HG03025 (cell line): ENCODE data around the gene TUBG2.

Experiments
- ATAC-seq: cut with Tn5 transposase; IDR thresholded peaks from one replicate; pipeline ENCODE4 v1.9.1; 2021; ENCODE audit warnings: mild to moderate bottlenecking, moderate library complexity; ENCODE audit not compliant: unreplicated experiment, low FRiP score

TUBG2 gene

GRCh38 chr17:42675965-42676423 is 16.9 kb downstream of the TUBG2 start:
- no peak for ATAC-seq

DNA sequence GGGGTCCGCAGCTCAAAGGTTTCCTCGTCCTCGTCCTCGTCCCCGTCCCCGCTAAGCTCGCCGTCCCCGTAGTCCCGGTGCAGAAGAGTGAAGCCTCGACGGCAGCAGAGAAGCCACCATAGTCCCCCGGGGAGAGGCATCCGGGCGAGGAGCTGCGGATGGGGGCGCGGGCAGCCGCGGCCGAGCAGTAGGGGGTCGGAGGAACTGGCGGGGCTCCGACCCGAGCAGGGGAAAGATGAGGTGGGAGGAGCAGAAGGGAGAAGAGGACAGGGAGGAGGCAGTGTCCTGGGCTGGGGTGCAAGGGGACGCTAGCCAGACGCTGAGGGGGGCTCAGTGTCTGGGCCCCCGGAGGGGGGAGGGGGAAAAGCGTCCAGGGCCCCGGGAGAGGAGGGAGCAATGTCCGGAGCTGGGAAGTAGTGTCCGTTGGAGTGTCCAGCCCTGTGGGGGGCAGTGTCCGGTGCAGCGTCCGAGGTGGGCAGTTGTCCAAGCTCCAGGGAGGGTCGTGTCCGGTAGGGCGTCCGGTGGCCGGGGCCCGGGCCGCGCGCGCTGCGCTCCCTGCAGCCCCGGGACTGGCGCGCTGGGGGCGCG is 17.4 kb downstream of the TUBG2 start, which contains the start of gene PLEKHH3:
TSS of gene PLEKHH3 (minus strand) at position 571 of the 588 bp plus-strand sequence. CDS start at position 140, 431 bp downstream.
- no peak for ATAC-seq

DNA sequence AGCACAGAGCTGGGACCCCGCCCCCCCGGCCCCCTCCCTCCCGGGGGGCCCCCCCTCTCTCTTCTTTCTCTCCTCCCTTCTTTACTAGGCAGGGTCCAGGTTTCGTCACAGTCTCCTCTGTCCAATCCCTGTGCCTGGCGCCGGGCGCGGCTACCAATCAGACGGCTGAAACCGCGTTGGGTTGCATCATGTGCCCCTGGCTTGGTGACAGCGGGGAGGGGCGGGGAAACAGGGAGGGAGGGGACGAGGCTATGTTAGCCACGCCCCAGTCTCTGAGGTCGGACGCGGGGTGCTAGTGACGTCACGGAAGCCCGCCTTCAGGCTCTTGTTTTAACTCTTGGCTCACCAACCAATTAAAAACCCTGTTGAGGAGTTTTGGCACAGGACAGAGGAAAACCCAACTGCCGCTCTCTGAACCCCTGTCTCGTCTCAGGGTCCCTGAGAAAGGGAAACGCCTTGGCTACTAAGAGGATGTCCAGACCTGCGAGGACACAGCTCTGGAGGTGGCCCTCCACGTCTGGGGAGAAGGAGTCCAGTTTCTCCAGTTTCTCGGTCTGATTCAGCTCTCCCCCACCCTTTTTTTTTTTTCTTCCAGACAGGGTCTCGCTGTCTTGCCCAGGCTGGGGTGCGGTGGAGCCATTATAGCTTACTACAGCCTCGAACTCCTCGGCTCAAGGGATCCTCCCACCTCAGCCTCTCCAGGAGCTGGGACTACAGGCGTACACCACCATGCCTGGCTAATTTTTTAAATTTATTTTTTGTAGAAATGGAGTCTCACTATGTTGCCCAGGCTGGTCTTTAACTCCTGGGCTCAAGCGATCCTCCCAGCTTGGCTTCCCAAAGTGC is 18.2 kb downstream of the TUBG2 start:
- ATAC-seq: peak; percentile 57

- no peak for ATAC-seq
These were observed 19.1 kb downstream of the TUBG2 start for GRCh38 chr17:42677921-42678781.

DNA sequence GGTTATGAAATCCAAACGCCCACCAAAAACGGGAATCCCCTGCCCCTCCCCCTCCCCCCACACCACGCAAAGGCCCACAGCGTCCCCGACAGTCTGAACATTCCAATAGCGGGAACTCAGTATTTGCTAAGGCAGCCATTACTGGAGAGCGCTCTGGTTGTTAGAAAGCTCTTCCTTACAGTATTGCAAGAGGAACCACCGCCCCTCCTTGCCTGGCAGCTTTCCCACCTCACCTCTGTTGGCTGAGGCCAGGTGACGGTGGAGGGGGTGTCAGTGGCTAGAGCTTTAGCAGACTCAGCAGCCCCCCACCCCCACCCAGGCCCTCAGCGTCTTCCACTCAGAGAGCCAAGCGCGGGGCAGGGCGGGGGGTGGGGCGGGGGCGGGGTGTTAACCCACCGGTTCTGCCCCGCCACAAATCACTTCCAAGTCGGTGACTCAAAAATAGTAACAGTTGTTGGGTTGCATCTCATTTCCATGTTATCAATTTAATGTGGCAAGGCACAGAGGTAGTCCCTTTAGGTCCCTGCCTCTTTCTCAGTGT is 19.9 kb downstream of the TUBG2 start:
- ATAC-seq: no peak

- ATAC-seq: no peak
These were observed 20.6 kb downstream of the TUBG2 start for GRCh38 chr17:42679492-42680330.

- no peak for ATAC-seq
These were observed 21.3 kb downstream of the TUBG2 start for GRCh38 chr17:42680331-42680808.

DNA sequence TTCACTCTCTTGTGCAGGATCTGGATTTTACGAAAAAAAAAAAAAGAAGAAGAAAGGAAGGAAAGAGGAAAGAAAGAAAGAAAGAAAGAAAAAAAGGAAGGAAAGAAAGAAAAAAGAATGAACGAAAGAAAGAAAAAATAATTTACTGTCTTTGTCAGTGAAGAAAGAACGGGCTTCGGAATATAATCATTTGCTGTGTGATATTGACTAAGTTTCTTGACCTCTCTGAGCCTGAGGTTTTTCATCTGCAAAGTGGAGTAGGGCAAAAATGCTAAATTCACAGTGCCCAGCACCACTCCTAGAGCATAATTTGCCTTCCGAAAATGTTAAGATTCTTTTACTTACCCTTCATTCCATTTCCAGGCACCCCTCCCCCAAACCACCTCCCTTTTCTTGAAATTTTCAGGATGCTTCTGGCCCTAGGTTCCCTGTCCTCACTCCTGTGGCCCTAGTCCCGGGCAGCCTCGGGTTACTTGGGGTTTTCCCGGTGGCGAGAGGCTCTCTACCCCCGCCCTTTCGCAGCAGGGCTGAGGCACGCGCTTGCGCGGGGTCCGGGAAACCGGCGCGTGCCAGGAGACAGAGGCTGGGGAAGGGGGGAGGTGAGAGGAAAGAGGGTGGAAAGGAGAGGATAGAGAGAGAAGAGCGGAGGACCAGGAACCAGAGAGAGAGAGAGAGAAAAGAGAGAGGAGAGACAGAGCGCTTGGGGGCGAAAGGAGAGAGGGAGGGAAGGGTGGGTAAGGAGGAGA is 23.1 kb downstream of the TUBG2 start, which contains the start of gene CNTNAP1:
TSS of gene CNTNAP1 (plus strand) at position 556 of the 746 bp plus-strand sequence. CDS start 299 bp downstream, outside the sequence.
- ATAC-seq: no peak

GRCh38 chr17:42682722-42683403 is 23.8 kb downstream of the TUBG2 start:
- no peak for ATAC-seq

- no peak for ATAC-seq
These were observed 24.4 kb downstream of the TUBG2 start for GRCh38 chr17:42683407-42684034.

DNA sequence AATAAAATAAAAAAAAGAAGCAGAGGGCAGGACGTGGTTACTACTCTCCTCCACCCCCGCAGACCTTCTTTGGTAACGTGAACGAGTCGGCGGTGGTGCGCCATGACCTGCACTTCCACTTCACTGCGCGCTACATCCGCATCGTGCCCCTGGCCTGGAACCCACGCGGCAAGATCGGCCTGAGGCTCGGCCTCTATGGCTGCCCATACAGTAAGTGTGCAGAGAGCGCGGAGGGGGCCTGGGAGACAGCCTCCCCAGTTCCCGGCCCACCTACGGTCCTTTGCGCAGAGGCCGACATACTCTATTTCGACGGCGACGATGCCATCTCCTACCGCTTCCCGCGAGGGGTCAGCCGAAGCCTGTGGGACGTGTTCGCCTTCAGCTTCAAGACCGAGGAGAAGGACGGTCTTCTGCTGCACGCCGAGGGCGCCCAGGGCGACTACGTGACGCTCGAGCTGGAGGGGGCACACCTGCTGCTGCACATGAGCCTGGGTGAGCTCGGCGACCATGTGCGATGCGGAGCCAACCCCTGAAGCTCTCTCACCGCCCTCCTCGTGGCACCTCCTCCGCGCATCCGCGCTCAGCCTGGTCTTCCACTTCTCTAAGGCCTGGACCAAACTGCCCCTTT is 26.0 kb downstream of the TUBG2 start:
- ATAC-seq: no peak

GRCh38 chr17:42685831-42686230 is 26.7 kb downstream of the TUBG2 start:
- ATAC-seq: no peak

DNA sequence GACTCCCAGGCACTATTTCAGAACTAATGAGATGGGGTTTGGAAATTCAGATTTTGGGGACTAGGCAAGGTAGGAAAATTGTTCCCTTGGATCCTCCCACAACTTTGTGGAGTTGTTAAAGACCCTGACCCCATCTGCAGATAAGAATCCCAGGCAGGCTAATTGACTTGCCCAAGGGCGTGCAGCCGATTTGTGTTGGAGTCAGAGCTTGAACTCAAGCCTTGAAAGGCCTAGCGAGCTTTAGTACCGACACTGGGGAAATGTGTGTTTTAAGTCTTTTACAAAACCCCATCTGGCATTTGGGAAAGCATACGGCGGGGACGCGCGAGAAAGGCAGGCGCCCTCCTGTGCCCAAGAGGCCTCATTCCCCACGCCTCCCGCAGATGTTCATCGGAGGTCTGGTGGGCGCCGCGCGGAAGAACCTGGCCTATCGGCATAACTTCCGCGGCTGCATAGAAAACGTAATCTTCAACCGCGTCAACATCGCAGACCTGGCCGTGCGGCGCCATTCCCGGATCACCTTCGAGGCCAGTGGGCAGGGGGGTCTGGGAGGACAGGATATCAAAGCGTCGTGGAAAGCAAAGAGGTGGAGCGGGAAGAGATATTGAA is 27.5 kb downstream of the TUBG2 start:
- no peak for ATAC-seq

DNA sequence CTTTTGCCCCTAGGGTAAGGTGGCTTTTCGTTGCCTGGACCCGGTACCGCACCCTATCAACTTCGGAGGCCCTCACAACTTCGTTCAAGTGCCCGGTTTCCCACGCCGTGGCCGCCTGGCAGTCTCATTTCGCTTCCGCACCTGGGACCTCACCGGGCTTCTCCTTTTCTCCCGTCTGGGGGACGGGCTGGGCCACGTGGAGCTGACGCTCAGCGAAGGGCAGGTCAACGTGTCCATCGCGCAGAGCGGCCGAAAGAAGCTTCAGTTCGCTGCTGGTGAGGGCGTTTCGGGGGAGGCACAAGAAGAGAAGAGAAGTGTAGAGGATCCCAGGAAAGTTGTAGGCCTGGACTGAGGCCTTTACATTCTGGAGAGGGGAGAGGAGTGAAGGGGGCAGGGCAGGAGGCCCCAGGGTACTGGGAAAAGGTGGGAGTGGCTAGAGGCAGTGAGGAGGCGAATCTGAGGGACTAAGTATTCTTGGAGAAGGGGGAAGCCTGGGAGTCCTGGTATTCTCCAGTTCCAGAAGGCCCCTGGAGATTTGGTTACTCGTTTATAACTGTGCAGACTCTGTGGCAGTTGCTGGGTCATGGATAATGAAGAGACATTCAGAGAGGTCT is 28.7 kb downstream of the TUBG2 start:
- ATAC-seq: no peak

DNA sequence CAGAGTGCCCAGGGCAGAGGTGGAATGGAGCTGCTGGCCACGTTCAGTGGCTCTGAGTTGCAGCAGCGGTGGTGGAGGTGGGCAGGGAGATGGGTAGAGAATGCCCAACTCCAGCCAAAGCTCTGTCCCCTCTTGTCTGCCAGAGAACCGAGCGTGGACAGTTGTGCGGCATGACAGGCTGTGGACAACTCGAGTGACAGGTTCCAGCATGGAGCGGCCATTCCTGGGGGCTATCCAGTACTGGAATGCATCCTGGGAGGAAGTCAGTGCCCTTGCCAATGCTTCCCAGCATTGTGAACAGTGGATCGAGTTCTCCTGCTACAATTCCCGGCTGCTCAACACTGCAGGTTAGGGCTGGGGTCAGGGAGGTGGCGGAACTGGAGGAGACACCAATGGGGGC is 31.5 kb downstream of the TUBG2 start:
- ATAC-seq: no peak

DNA sequence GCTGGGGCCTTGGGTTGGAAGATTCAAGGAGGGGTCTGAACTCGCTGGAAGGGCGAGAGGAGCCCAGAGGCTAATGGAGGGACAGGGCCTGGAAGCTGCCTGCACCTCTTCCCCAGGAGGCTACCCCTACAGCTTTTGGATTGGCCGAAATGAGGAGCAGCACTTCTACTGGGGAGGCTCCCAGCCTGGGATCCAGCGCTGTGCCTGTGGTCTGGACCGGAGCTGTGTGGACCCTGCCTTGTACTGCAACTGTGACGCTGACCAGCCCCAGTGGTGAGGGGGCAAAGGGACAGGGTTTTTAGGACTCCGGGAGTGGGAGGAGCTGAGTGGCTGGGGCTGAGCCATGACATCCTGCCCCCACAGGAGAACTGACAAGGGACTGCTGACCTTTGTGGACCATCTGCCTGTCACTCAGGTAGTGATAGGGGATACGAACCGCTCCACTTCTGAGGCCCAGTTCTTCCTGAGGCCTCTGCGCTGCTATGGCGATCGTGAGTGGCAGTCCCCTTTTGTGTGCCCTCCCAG is 32.0 kb downstream of the TUBG2 start:
- ATAC-seq: no peak
